Aorta (tissue), 5 donors: ENCODE results near the gene TMEM86B. TPM values are rescaled to one million over a fixed set of nuclear protein-coding genes. Genes with fewer than 3 reads are reported as not detected.

Experiments used
- ATAC-seq: fragments of 200-7000 bp; cut with Tn5 transposase; one replicate; pipeline ENCODE4 v1.9.1; 2022; ENCODE audit warnings: moderate library complexity; ENCODE audit not compliant: low FRiP score
- DNase-seq, 2 donors: peaks; one replicate each; pipeline ENCODE4 v3.0.0-alpha.2; 2020
- H3K27ac ChIP-seq, 2 donors: one replicate each; pipeline ENCODE4 v1.5.1; 2013; ENCODE audit warnings: low read length in 2 of 2, mild to moderate bottlenecking in 2 of 2, moderate library complexity in 2 of 2, control low read depth in 1 of 2, inconsistent platforms in 1 of 2, low read depth in 1 of 2
- H3K27me3 ChIP-seq, 2 donors: one replicate each; pipeline ENCODE4 v1.6.1; 2013; ENCODE audit warnings: control low read depth in 1 of 2, low read length in 1 of 2, mild to moderate bottlenecking in 1 of 2, moderate library complexity in 1 of 2; ENCODE audit not compliant: insufficient read depth in 2 of 2, control insufficient read depth in 1 of 2
- H3K36me3 ChIP-seq, 2 donors: one replicate each; pipeline ENCODE4 v1.6.1; 2013; ENCODE audit warnings: control low read depth in 1 of 2, low read length in 1 of 2, mild to moderate bottlenecking in 1 of 2; ENCODE audit not compliant: insufficient read depth in 2 of 2, control insufficient read depth in 1 of 2
- H3K4me1 ChIP-seq, 2 donors: one replicate each; pipeline ENCODE4 v1.6.1; 2013; ENCODE audit warnings: low read length in 2 of 2, control low read depth in 1 of 2, mild to moderate bottlenecking in 1 of 2, moderate library complexity in 1 of 2; ENCODE audit not compliant: insufficient read depth in 2 of 2, control insufficient read depth in 1 of 2
- H3K4me3 ChIP-seq, 2 donors: one replicate each; pipeline ENCODE4 v1.5.1; 2013; ENCODE audit warnings: low read length in 2 of 2, control low read depth in 1 of 2, mild to moderate bottlenecking in 1 of 2
- H3K9me3 ChIP-seq: one replicate; pipeline ENCODE4 v1.6.1; 2013; ENCODE audit warnings: mild to moderate bottlenecking, low read length; ENCODE audit not compliant: control insufficient read depth
- WGBS, 2 donors: extraction: QIAGEN DNeasy Blood & Tissue Kit; methylation state at CpG; one replicate each; pipeline ENCODE4 v1.1.7; 2013; 5-methylcytosine and 5-hydroxymethylcytosine counted together
- intact Hi-C, 2 donors: fragments of 100-400 bp; cut with DNase I; formaldehyde crosslinking; loops; one replicate each; pipeline versions ENCODE4 v1.14.2 to v1.15.0; 2022
- polyA plus RNA-seq, 2 donors: library from polyadenylated mRNA; stranded (reverse); fragments of 200-250 nt; gene quantifications; one replicate each; pipeline ENCODE4 v1.2.3, GENCODE V29; 2013
- total RNA-seq, 2 donors: library from RNA; stranded (reverse); fragmentation: NEBNext Ultra II Directional; extraction: Animal tissue kit (Norgen Biotek cat#: 25700); gene quantifications; one replicate each; pipeline ENCODE4 v1.2.1, GENCODE V29; 2021
- donor health status: healthy with polysubstance abuse.
- donor health status: Bipolar disorder and iron deficiency.
- donor health status: DM: no; HTN: no; CAD: no.
- donor health status: DM: no; HTN: no; CAD: no.
- donor health status: DM: yes; HTN: yes; CAD: no.

The TMEM86B gene
- total and polyA plus RNA-seq, 4 donors: 2.0 to 10.9 (median 3.2) TPM

- 84 to 86% methylated on average over 21 of the region's 21 CpGs for WGBS, 2 donors
- Histone ChIP-seq H3K27me3 (no peaks in the 10 kb centered on the region), H3K36me3 (no peaks in the 10 kb centered on the region), H3K27ac (no peak overlapping the region), H3K4me3 (no peak overlapping the region), H3K9me3 (no peaks in the 10 kb centered on the region), H3K4me1 (no peaks in the 10 kb centered on the region)
- intact Hi-C loops: no loop called here
- peak in 1 of 2 donors; percentile 34 for DNase-seq
- no peak for ATAC-seq
These were observed 24.4 kb upstream of the TMEM86B start for GRCh38 chr19:55252760-55253663.

GRCh38 chr19:55251341-55252081, 22.9 kb upstream of the TMEM86B start:
- Histone ChIP-seq H3K9me3 (no peaks in the 10 kb centered on the region), H3K4me3 (no peak overlapping the region), H3K27me3 (no peaks in the 10 kb centered on the region), H3K4me1 (no peaks in the 10 kb centered on the region), H3K36me3 (no peaks in the 10 kb centered on the region), H3K27ac (no peak overlapping the region)
- DNase-seq: peak in 1 of 2 donors; percentile 38
- no peak for ATAC-seq
- 70 to 71% methylated on average over 19 of the region's 19 CpGs for WGBS, 2 donors
- intact Hi-C loops: no loop called here

- ATAC-seq: no peak
- Histone ChIP-seq H3K36me3 (no peaks in the 10 kb centered on the region), H3K27me3 (no peaks in the 10 kb centered on the region), H3K4me3 (no peak overlapping the region), H3K9me3 (no peaks in the 10 kb centered on the region), H3K4me1 (no peaks in the 10 kb centered on the region), H3K27ac (no peak overlapping the region)
- WGBS, 2 donors: 91 to 92% methylated on average over 18 of the region's 18 CpGs
- DNase-seq: no peak
- intact Hi-C loops: no loop called here
These were observed 21.9 kb upstream of the TMEM86B start for GRCh38 chr19:55250262-55251036.

- WGBS, 2 donors: 92 to 95% methylated on average over 11 of the region's 11 CpGs
- Histone ChIP-seq H3K27ac (no peak overlapping the region), H3K9me3 (no peaks in the 10 kb centered on the region), H3K36me3 (peaks cover 0 to 3% of the 10 kb centered on the region in 2 donors), H3K27me3 (no peaks in the 10 kb centered on the region), H3K4me1 (no peaks in the 10 kb centered on the region), H3K4me3 (no peak overlapping the region)
- ATAC-seq: no peak
- intact Hi-C loops: no loop called here
- DNase-seq: peak in 1 of 2 donors; percentile 45
These were observed 21.3 kb upstream of the TMEM86B start for GRCh38 chr19:55249841-55250240.

- H3K9me3 ChIP-seq: no peaks in the 10 kb centered on the region
- H3K27ac ChIP-seq: no peak overlapping the region
- H3K4me1 ChIP-seq: no peaks in the 10 kb centered on the region
- peaks cover 0 to 3% of the 10 kb centered on the region in 2 donors for H3K36me3 ChIP-seq
- H3K4me3 ChIP-seq: no peak overlapping the region
- DNase-seq (peak in 1 of 2 donors; percentile 37), ATAC-seq (no peak)
- 71 to 83% methylated on average over 9 of the region's 9 CpGs for WGBS, 2 donors
- no peaks in the 10 kb centered on the region for H3K27me3 ChIP-seq
- intact Hi-C loops: no loop called here
These were observed 20.1 kb upstream of the TMEM86B start for GRCh38 chr19:55248704-55249103.

GRCh38 chr19:55248166-55248675, 19.7 kb upstream of the TMEM86B start:
- WGBS, 2 donors: 78 to 84% methylated on average over 10 of the region's 10 CpGs
- DNase-seq: peak in 1 of 2 donors; percentile 38
- Histone ChIP-seq H3K36me3 (peaks cover 0 to 3% of the 10 kb centered on the region in 2 donors), H3K27ac (no peak overlapping the region), H3K4me3 (no peak overlapping the region), H3K9me3 (no peaks in the 10 kb centered on the region), H3K4me1 (no peaks in the 10 kb centered on the region), H3K27me3 (no peaks in the 10 kb centered on the region)
- intact Hi-C loops: no loop called here
- no peak for ATAC-seq

- Histone ChIP-seq H3K36me3 (peaks cover 0 to 3% of the 10 kb centered on the region in 2 donors), H3K4me1 (no peaks in the 10 kb centered on the region)
- ATAC-seq: no peak
These were observed 19.1 kb upstream of the TMEM86B start for GRCh38 chr19:55247621-55248099.

More at GRCh38 chr19:55247621-55248099, 19.1 kb upstream of the TMEM86B start:
- intact Hi-C loops: no loop called here
- Histone ChIP-seq H3K27me3 (no peaks in the 10 kb centered on the region), H3K4me3 (no peak overlapping the region), H3K9me3 (no peaks in the 10 kb centered on the region), H3K27ac (no peak overlapping the region)
- 67 to 75% methylated on average over 10 of the region's 10 CpGs for WGBS, 2 donors
- DNase-seq: peak in 1 of 2 donors; percentile 56
